ENCODE results near the gene KCNJ14.

KCNJ14 gene

GRCh38 chr19:48445256-48445605, 10.1 kb upstream of the KCNJ14 start:
- DNase-seq (ENCODE audit: low read depth in 2 of 2, low spot score in 1 of 2), result no peak

GRCh38 chr19:48445606-48446481, 9.5 kb upstream of the KCNJ14 start, which contains the start of gene GRWD1:
Gene GRWD1 (plus strand): TSS chr19:48445983. CDS start chr19:48446006, 23 bp downstream.
- DNase-seq (ENCODE audit: low read depth in 2 of 2, low spot score in 1 of 2), result peak; percentile 85 to 86

- DNase-seq (ENCODE audit: low read depth in 2 of 2, low spot score in 1 of 2), result no peak
These were observed 8.8 kb upstream of the KCNJ14 start for GRCh38 chr19:48446579-48446978.

GRCh38 chr19:48448563-48448962, 6.8 kb upstream of the KCNJ14 start:
- no peak for DNase-seq (ENCODE audit: low read depth in 2 of 2, low spot score in 1 of 2)

GRCh38 chr19:48450441-48450840, 4.9 kb upstream of the KCNJ14 start:
- DNase-seq (ENCODE audit: low read depth in 2 of 2, low spot score in 1 of 2), result no peak

- no peak for DNase-seq (ENCODE audit: low read depth in 2 of 2, low spot score in 1 of 2)
These were observed 4.5 kb upstream of the KCNJ14 start for GRCh38 chr19:48450863-48451262.

GRCh38 chr19:48451624-48452023, 3.8 kb upstream of the KCNJ14 start:
- DNase-seq (ENCODE audit: low read depth in 2 of 2, low spot score in 1 of 2), result no peak

GRCh38 chr19:48452289-48453190, 2.8 kb upstream of the KCNJ14 start:
- DNase-seq (ENCODE audit: low read depth in 2 of 2, low spot score in 1 of 2), result no peak

- DNase-seq (ENCODE audit: low read depth in 2 of 2, low spot score in 1 of 2), result no peak
These were observed 1.1 kb upstream of the KCNJ14 start for GRCh38 chr19:48454150-48454730.

- no peak for DNase-seq (ENCODE audit: low read depth in 2 of 2, low spot score in 1 of 2)
These were observed 661 bp downstream of the KCNJ14 start for GRCh38 chr19:48455908-48456562.

GRCh38 chr19:48456864-48457263, 1.5 kb downstream of the KCNJ14 start:
- DNase-seq (ENCODE audit: low read depth in 2 of 2, low spot score in 1 of 2), result no peak

GRCh38 chr19:48458016-48458415, 2.6 kb downstream of the KCNJ14 start:
- no peak for DNase-seq (ENCODE audit: low read depth in 2 of 2, low spot score in 1 of 2)

GRCh38 chr19:48461651-48461981, 6.2 kb downstream of the KCNJ14 start:
- DNase-seq (ENCODE audit: low read depth in 2 of 2, low spot score in 1 of 2), result no peak

- no peak for DNase-seq (ENCODE audit: low read depth in 2 of 2, low spot score in 1 of 2)
These were observed 6.7 kb downstream of the KCNJ14 start for GRCh38 chr19:48461982-48462655.

- DNase-seq (ENCODE audit: low read depth in 2 of 2, low spot score in 1 of 2), result no peak
These were observed 9.8 kb downstream of the KCNJ14 start for GRCh38 chr19:48465215-48465614.

- no peak for DNase-seq (ENCODE audit: low read depth in 2 of 2, low spot score in 1 of 2)
These were observed 11.4 kb downstream of the KCNJ14 start for GRCh38 chr19:48466561-48467325.

- peak; percentile 98 to 100 for DNase-seq (ENCODE audit: low read depth in 2 of 2, low spot score in 1 of 2)
These were observed 13.5 kb downstream of the KCNJ14 start for GRCh38 chr19:48468772-48469288.

GRCh38 chr19:48469289-48469881, 14.0 kb downstream of the KCNJ14 start, which contains the start of gene CYTH2:
Gene CYTH2 (plus strand): TSS chr19:48469369. CDS start chr19:48469508, 139 bp downstream.
- DNase-seq (ENCODE audit: low read depth in 2 of 2, low spot score in 1 of 2), result peak in 1 of 2 donors; percentile 44

Measured in stimulated activated CD8-positive, alpha-beta memory T cell treated with anti-CD3 and anti-CD28 coated beads, Interleukin-4, amount 100 ng/mL, for 4 hours (primary cell).